ENCODE measurements around the gene OR11G2.

OR11G2 gene

DNA sequence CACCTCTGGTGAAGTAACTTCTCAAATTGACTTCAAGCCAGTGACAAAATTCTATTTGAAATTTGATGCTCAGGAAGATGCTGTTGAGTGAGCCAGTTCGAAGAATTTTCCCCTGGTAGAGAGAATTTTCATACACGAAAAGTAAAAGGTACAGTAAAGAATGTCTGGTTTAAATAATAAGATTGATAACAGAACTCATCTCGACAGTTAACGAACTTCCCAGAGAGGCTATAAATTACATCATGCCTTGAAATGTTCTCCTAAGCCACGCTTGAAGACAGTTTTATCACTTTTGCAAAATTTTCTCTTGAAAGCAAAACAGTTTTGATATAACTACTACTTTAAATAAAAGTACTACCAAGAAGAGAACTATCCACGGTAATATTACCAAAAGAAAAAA is 14.4 kb upstream of the OR11G2 start:
- Histone ChIP-seq H3K27me3 (no peaks in the 10 kb centered on the region), H3K9me3 (no peaks in the 10 kb centered on the region; the same call in 1 of the 2 replicates), H3K36me3 (no peaks in the 10 kb centered on the region), H3K4me1 (no peaks in the 10 kb centered on the region), H3K4me3 (ENCODE audit: low read depth, low read length) (no peak overlapping the region)
- DNase-seq: no peak
- TF ChIP-seq, protein P1, sequence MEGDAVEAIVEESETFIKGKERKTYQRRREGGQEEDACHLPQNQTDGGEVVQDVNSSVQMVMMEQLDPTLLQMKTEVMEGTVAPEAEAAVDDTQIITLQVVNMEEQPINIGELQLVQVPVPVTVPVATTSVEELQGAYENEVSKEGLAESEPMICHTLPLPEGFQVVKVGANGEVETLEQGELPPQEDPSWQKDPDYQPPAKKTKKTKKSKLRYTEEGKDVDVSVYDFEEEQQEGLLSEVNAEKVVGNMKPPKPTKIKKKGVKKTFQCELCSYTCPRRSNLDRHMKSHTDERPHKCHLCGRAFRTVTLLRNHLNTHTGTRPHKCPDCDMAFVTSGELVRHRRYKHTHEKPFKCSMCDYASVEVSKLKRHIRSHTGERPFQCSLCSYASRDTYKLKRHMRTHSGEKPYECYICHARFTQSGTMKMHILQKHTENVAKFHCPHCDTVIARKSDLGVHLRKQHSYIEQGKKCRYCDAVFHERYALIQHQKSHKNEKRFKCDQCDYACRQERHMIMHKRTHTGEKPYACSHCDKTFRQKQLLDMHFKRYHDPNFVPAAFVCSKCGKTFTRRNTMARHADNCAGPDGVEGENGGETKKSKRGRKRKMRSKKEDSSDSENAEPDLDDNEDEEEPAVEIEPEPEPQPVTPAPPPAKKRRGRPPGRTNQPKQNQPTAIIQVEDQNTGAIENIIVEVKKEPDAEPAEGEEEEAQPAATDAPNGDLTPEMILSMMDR (IDR thresholded peaks at IDR 0.05; ENCODE audit: low read depth, low read length): no peak

DNA sequence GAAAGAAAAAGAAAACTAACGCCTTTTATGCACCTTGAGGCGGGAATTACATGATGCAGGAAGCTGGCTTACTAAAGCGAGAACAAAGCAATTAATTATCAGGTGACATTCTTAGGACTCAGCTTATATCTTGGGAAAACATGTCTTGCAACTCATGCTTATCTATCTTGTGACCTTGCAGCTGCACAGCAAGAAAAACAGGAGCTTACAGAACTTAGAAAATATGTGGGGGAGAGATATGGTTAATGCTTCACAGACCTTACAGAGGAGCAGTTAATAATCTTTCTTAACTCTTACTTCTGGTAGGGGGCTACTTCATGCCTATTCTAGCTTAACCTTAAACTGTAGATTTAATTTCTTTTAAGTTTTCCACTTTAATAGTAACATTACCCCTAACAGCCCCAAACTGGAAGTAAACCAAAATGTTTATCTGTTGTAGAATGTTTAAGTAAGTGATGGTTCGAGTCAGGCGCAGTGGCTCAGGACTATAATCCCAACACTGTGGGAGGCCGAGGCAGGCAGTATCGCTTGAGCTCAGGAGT is 13.2 kb upstream of the OR11G2 start:
- H3K4me1 ChIP-seq: no peaks in the 10 kb centered on the region
- TF ChIP-seq, protein P1 (IDR thresholded peaks at IDR 0.05; ENCODE audit: low read depth, low read length): no peak
- H3K9me3 ChIP-seq: no peaks in the 10 kb centered on the region; the same call in 1 of the 2 replicates
- H3K27me3 ChIP-seq: no peaks in the 10 kb centered on the region
- DNase-seq: no peak
- no peak overlapping the region for H3K4me3 ChIP-seq (ENCODE audit: low read depth, low read length)
- no peaks in the 10 kb centered on the region for H3K36me3 ChIP-seq

DNA sequence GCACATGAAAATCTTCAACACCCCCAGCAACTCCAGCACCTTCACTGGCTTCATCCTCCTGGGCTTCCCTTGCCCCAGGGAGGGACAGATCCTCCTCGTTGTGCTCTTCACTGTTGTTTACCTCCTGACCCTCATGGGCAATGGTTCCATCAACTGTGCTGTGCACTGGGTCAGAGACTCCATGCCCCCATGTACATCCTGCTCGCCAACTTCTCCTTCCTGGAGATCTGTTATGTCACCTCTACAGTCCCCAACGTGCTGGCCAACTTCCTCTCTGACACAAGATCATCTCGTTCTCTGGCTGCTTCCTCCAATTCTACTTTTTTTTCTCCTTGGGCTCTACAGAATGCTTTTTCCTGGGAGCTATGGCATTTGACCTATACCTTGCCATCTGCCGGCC is 11.5 kb upstream of the OR11G2 start:
- no peak for DNase-seq
- Histone ChIP-seq H3K4me3 (ENCODE audit: low read depth, low read length) (no peak overlapping the region), H3K36me3 (no peaks in the 10 kb centered on the region), H3K27me3 (no peaks in the 10 kb centered on the region), H3K4me1 (no peaks in the 10 kb centered on the region), H3K9me3 (no peaks in the 10 kb centered on the region; the same call in 1 of the 2 replicates)
- TF ChIP-seq, protein P1 (IDR thresholded peaks at IDR 0.05; ENCODE audit: low read depth, low read length): no peak

DNA sequence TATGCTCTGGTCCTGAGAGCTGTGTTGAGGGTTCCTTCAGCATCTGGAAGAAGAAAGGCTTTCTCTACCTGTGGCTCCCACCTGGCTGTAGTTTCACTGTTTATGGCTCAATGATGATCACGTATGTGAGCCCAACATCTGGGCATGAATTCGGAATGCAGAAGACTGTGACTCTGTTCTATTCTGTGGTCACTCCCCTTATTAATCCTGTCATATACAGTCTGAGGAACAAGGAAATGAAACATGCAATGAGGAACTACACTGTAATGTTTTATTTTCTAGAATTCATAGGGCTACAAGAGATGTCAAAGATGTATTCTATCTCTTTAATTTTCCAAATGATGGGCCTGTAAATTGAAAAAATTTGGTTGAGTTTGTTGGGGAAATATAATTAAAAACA is 10.8 kb upstream of the OR11G2 start:
- H3K36me3 ChIP-seq: no peaks in the 10 kb centered on the region
- TF ChIP-seq, protein P1 (IDR thresholded peaks at IDR 0.05; ENCODE audit: low read depth, low read length): no peak
- no peak overlapping the region for H3K4me3 ChIP-seq (ENCODE audit: low read depth, low read length)
- no peak for DNase-seq
- no peaks in the 10 kb centered on the region for H3K27me3 ChIP-seq
- H3K4me1 ChIP-seq: no peaks in the 10 kb centered on the region
- H3K9me3 ChIP-seq: no peaks in the 10 kb centered on the region; the same call in 1 of the 2 replicates

DNA sequence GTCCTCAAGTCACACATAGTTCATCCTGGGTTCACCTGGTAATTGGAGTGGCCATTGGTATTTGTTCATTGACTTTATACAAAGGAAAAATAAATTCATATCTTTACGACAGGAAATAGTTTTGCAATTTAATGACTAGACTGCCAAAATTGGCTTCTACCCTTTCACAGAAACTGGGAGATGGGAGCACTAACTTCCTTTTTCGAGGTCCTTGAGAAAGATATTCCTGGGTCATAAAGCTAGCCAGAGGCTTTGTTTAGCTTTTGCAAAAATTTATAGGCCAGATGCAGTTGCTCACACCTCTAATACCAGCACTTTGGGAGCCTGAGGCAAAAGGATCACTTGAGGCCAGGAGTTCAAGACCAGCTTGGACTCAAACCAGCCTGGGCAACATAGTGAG is 10.2 kb upstream of the OR11G2 start:
- Histone ChIP-seq H3K36me3 (no peaks in the 10 kb centered on the region), H3K4me1 (no peaks in the 10 kb centered on the region), H3K27me3 (no peaks in the 10 kb centered on the region), H3K4me3 (ENCODE audit: low read depth, low read length) (no peak overlapping the region), H3K9me3 (no peaks in the 10 kb centered on the region)
- DNase-seq: no peak
- TF ChIP-seq, protein P1 (IDR thresholded peaks at IDR 0.05; ENCODE audit: low read depth, low read length): no peak

DNA sequence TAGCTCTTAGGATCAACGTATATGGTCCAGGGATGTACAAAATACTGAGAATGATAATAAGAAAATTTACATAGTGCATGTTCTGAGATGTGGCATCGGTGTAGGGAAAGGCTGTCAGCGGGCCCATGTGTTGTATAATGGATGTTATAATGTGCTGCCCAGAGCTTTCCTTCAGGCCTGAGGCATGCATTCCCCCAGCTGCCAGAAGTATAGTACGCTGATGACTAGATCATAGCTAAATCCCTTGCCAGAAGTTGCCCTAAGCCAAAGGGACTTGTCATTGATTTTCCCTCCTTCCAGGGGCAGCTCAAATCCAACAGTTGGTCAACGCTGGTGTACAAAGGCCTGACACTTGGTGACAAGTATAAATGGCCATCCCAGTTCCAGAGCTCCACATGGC is 6.5 kb upstream of the OR11G2 start:
- TF ChIP-seq, protein P1 (IDR thresholded peaks at IDR 0.05; ENCODE audit: low read depth, low read length): no peak
- DNase-seq: no peak
- H3K27me3 ChIP-seq: no peaks in the 10 kb centered on the region
- H3K4me3 ChIP-seq (ENCODE audit: low read depth, low read length): no peak overlapping the region
- H3K36me3 ChIP-seq: no peaks in the 10 kb centered on the region
- H3K4me1 ChIP-seq: no peaks in the 10 kb centered on the region
- no peaks in the 10 kb centered on the region for H3K9me3 ChIP-seq
